Hepatocyte (in vitro differentiated cells): ENCODE results near the gene NRCAM.

Experiments used
- EZH2 ChIP-seq: fragments of 200-600 bp; sonication (generic); IDR thresholded peaks from 2 replicates; pipeline ENCODE4 v1.6.1; 2016; ENCODE audit warnings: antibody characterized with exemption, mild to moderate bottlenecking, borderline replicate concordance
- EZH2phosphoT487 ChIP-seq: fragments of 200-600 bp; sonication (generic); IDR thresholded peaks from one replicate; pipeline ENCODE4 v1.6.1; 2018; ENCODE audit warnings: antibody characterized with exemption, mild to moderate bottlenecking, low read depth, moderate library complexity; ENCODE audit not compliant: unreplicated experiment, severe bottlenecking
- TF ChIP-seq, protein P1 (sequence below): fragments of 200-600 bp; sonication (generic); IDR thresholded peaks from 2 replicates; pipeline ENCODE4 v1.5.1; 2016; ENCODE audit warnings: antibody characterized with exemption, mild to moderate bottlenecking; ENCODE audit not compliant: poor library complexity

DNA sequence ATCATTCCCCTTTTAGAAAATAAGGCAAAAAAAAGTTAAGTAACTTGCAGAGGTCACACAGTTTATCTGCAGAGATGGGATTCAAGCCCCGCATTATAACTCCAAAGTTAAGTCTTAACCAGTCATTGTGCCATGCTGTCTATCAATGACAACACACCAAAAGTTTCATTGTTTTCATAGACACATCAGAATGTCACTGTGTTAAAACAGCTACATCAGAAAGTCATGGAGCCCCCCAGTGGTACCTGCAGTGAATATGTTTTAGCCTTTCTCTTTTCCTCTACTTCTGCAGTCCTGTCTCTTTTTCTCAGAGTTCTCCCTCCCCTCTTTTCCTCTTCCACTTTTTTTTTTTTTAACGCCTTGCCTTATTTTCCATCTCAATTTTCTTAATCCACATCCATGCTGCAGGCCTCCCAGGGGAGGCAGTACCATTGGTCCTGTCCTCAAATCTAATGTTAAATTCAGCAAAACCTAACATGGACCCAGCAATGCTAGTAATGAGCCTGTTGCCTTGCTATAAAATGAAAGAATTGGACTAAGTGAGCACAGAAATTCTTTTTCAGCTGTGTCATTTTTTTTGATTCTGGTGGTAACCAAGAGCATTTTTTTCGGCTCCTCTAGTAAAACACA, 3.8 kb upstream of the NRCAM start:
- TF ChIP-seq, protein P1, sequence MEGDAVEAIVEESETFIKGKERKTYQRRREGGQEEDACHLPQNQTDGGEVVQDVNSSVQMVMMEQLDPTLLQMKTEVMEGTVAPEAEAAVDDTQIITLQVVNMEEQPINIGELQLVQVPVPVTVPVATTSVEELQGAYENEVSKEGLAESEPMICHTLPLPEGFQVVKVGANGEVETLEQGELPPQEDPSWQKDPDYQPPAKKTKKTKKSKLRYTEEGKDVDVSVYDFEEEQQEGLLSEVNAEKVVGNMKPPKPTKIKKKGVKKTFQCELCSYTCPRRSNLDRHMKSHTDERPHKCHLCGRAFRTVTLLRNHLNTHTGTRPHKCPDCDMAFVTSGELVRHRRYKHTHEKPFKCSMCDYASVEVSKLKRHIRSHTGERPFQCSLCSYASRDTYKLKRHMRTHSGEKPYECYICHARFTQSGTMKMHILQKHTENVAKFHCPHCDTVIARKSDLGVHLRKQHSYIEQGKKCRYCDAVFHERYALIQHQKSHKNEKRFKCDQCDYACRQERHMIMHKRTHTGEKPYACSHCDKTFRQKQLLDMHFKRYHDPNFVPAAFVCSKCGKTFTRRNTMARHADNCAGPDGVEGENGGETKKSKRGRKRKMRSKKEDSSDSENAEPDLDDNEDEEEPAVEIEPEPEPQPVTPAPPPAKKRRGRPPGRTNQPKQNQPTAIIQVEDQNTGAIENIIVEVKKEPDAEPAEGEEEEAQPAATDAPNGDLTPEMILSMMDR, result peak; percentile 69
- TF ChIP-seq EZH2phosphoT487 (no peak), EZH2 (no peak)
